Naive thymus-derived CD4-positive, alpha-beta T cell (primary cell): Measurements from ENCODE around the gene TERT. TPM values are rescaled to one million over a fixed set of nuclear protein-coding genes. Genes with fewer than 3 reads are reported as not detected.
"Not testable (repeated sequence)": the region's sequence is repeated elsewhere in the genome, so short reads cannot be mapped to it uniquely, and the experiment has no call there.

ENCODE experiments used
- ATAC-seq: fragments of 150-1000 bp; cut with Tn5 transposase; 2 replicates; pipeline ENCODE4 v1.10.0; 2021; ENCODE audit warnings: mild to moderate bottlenecking, moderate library complexity
- CTCF ChIA-PET: fragments of 350-600 bp; sonication (Branson Sonifier 250); formaldehyde crosslinking; loops from one replicate; lab custom pipeline; 2021; ENCODE audit warnings: antibody characterized with exemption; lab: Charles Lee
- POLR2A ChIA-PET: fragments of 350-600 bp; sonication (Branson Sonifier 250); formaldehyde crosslinking; loops from one replicate; lab custom pipeline; 2021; ENCODE audit warnings: antibody characterized with exemption, inconsistent platforms; lab: Charles Lee
- DNase-seq, 9 donors: peaks; one replicate each; pipeline versions ENCODE4 v3.0.0 to v3.0.0-alpha.2; 2020 to 2022; ENCODE audit warnings: mixed read lengths in 1 of 9
- H3K27ac ChIP-seq: one replicate; pipeline ENCODE4 v1.7.0; 2013; ENCODE audit warnings: mild to moderate bottlenecking, low read depth, low read length, moderate library complexity
- H3K27me3 ChIP-seq, 2 donors: one replicate each; pipeline ENCODE4 v1.7.0; 2013; ENCODE audit warnings: low read length in 2 of 2, mild to moderate bottlenecking in 2 of 2, moderate library complexity in 2 of 2; ENCODE audit not compliant: control insufficient read depth in 2 of 2, insufficient read depth in 2 of 2
- H3K36me3 ChIP-seq, 3 experiments: 1 replicate in 2 of 3; 2 replicates in 1 of 3; pipeline ENCODE4 v1.7.0; 2013; ENCODE audit warnings: low read length in 3 of 3, mild to moderate bottlenecking in 3 of 3, moderate library complexity in 1 of 3; ENCODE audit not compliant: insufficient read depth in 3 of 3, control insufficient read depth in 2 of 3
- H3K4me1 ChIP-seq, 2 donors: one replicate each; pipeline ENCODE4 v1.7.0; 2013; ENCODE audit warnings: low read length in 2 of 2, mild to moderate bottlenecking in 2 of 2, moderate library complexity in 1 of 2; ENCODE audit not compliant: control insufficient read depth in 2 of 2, insufficient read depth in 2 of 2
- H3K4me3 ChIP-seq: 2 replicates; pipeline ENCODE4 v1.7.0; 2013; ENCODE audit warnings: mild to moderate bottlenecking, low read length
- H3K9me3 ChIP-seq, 3 experiments: 1 replicate in 2 of 3; 2 replicates in 1 of 3; pipeline ENCODE4 v1.7.0; 2013; ENCODE audit warnings: low read length in 3 of 3; ENCODE audit not compliant: control insufficient read depth in 2 of 3
- H3K27ac Mint-ChIP-seq, 9 donors: one replicate each; pipeline ENCODE4 v1.8.0; 2020 to 2022; ENCODE audit warnings: mixed read lengths in 9 of 9, mild to moderate bottlenecking in 8 of 9, moderate library complexity in 5 of 9, inconsistent platforms in 2 of 9
- H3K27me3 Mint-ChIP-seq, 5 donors: one replicate each; pipeline ENCODE4 v1.8.0; 2021 to 2022; ENCODE audit warnings: mixed read lengths in 5 of 5, mild to moderate bottlenecking in 1 of 5
- H3K36me3 Mint-ChIP-seq, 5 donors: one replicate each; pipeline ENCODE4 v1.8.0; 2020 to 2022; ENCODE audit warnings: mixed read lengths in 5 of 5, mild to moderate bottlenecking in 3 of 5, inconsistent platforms in 1 of 5
- H3K4me1 Mint-ChIP-seq, 7 donors: one replicate each; pipeline ENCODE4 v1.8.0; 2020 to 2022; ENCODE audit warnings: mixed read lengths in 7 of 7, mild to moderate bottlenecking in 3 of 7, inconsistent platforms in 1 of 7
- H3K4me3 Mint-ChIP-seq, 10 donors: one replicate each; pipeline ENCODE4 v1.8.0; 2020 to 2022; ENCODE audit warnings: mild to moderate bottlenecking in 10 of 10, mixed read lengths in 10 of 10, moderate library complexity in 6 of 10, inconsistent platforms in 2 of 10
- H3K9me3 Mint-ChIP-seq, 11 donors: one replicate each; pipeline ENCODE4 v1.8.0; 2020 to 2022; ENCODE audit warnings: mixed read lengths in 11 of 11, mild to moderate bottlenecking in 4 of 11, inconsistent platforms in 1 of 11, moderate library complexity in 1 of 11
- intact Hi-C, 2 donors: fragments of 100-400 bp; cut with micrococcal nuclease; formaldehyde crosslinking; loops; one replicate each; pipeline ENCODE4 v1.15.1; 2023
- polyA plus RNA-seq, 2 donors: library from polyadenylated mRNA; unstranded; fragments of 300-500 nt; fragmentation: Illumina TruSeq; gene quantifications; one replicate each; pipeline ENCODE4 v1.2.3, GENCODE V29; 2021
- total RNA-seq, 6 experiments: library from RNA in 5 of 6; stranded (reverse) in 5 of 6; gene quantifications; 1 replicate in 5 of 6; 2 replicates in 1 of 6; pipeline ENCODE4 v1.2.3 and lab custom pipeline; 2021 to 2026

The TERT gene
- total and polyA plus RNA-seq, 7 experiments from 2014 or later: 0.13 to 3.3 (median 1.3) TPM; not detected in 1

GRCh38 chr5:1231354-1231905 is 63.4 kb downstream of the TERT start:
- Histone ChIP-seq H3K27me3 (no peaks in the 10 kb centered on the region), H3K27ac (no peak overlapping the region), H3K4me3 (no peak overlapping the region), H3K36me3 (no peaks in the 10 kb centered on the region), H3K9me3 (peaks cover 0 to 15% (median 0%) of the 10 kb centered on the region in 3 experiments), H3K4me1 (no peaks in the 10 kb centered on the region)
- no peak overlapping the region for H3K4me3 Mint-ChIP-seq
- ChIA-PET POLR2A (no interaction called here), CTCF (interaction anchor here (0.7 kb wide), 1 partner anchor 111 kb away, joined by 3 read pairs; no protein-coding TSS in a partner anchor)
- DNase-seq (no peak), ATAC-seq (no peak)
- intact Hi-C loops: no loop called here
- H3K36me3 Mint-ChIP-seq: peaks cover 0 to 6% (median 4%) of the 10 kb centered on the region in 5 donors
- H3K27ac Mint-ChIP-seq: no peak overlapping the region
- H3K4me1 Mint-ChIP-seq: peaks cover 0 to 11% (median 6%) of the 10 kb centered on the region in 7 donors
- H3K9me3 Mint-ChIP-seq: peaks cover 6 to 11% (median 8%) of the 10 kb centered on the region in 11 donors
- H3K27me3 Mint-ChIP-seq: peaks cover 0 to 17% (median 7%) of the 10 kb centered on the region in 5 donors

GRCh38 chr5:1230551-1230950 is 64.3 kb downstream of the TERT start:
- H3K4me1 Mint-ChIP-seq: peaks cover 0 to 11% (median 6%) of the 10 kb centered on the region in 7 donors
- Histone ChIP-seq H3K4me1 (no peaks in the 10 kb centered on the region), H3K4me3 (no peak overlapping the region), H3K27me3 (no peaks in the 10 kb centered on the region), H3K36me3 (no peaks in the 10 kb centered on the region), H3K9me3 (peaks cover 0 to 7% (median 0%) of the 10 kb centered on the region in 3 experiments), H3K27ac (no peak overlapping the region)
- H3K27ac Mint-ChIP-seq: peak overlapping the region in 1 of 9 donors; percentile 16
- H3K36me3 Mint-ChIP-seq: no peaks in the 10 kb centered on the region
- H3K4me3 Mint-ChIP-seq: no peak overlapping the region
- ChIA-PET POLR2A (no interaction called here), CTCF (no interaction called here)
- no peak for ATAC-seq
- H3K27me3 Mint-ChIP-seq: peaks cover 0 to 17% (median 7%) of the 10 kb centered on the region in 5 donors
- peaks cover 0 to 2% (median 2%) of the 10 kb centered on the region in 11 donors for H3K9me3 Mint-ChIP-seq
- intact Hi-C loops: no loop called here
- DNase-seq: no peak

GRCh38 chr5:1229822-1230221 is 65.0 kb downstream of the TERT start:
- no peak for DNase-seq
- CTCF ChIA-PET: no interaction called here
- POLR2A ChIA-PET: no interaction called here
- Mint-ChIP-seq H3K9me3 (no peaks in the 10 kb centered on the region), H3K4me1 (peaks cover 0 to 11% (median 6%) of the 10 kb centered on the region in 7 donors), H3K27ac (no peak overlapping the region), H3K4me3 (no peak overlapping the region), H3K27me3 (peaks cover 0 to 17% (median 7%) of the 10 kb centered on the region in 5 donors), H3K36me3 (no peaks in the 10 kb centered on the region)
- Histone ChIP-seq H3K27ac (no peak overlapping the region), H3K4me1 (no peaks in the 10 kb centered on the region), H3K36me3 (no peaks in the 10 kb centered on the region), H3K9me3 (no peaks in the 10 kb centered on the region), H3K4me3 (no peak overlapping the region), H3K27me3 (no peaks in the 10 kb centered on the region)
- intact Hi-C loops: no loop called here
- ATAC-seq: peak; percentile 16

- ATAC-seq, H3K27ac ChIP-seq, H3K4me3 ChIP-seq, H3K27ac Mint-ChIP-seq, CTCF ChIA-PET, H3K9me3 ChIP-seq, H3K27me3 ChIP-seq, POLR2A ChIA-PET, H3K36me3 ChIP-seq, DNase-seq, H3K4me1 ChIP-seq, intact Hi-C loops, H3K9me3 Mint-ChIP-seq, H3K36me3 Mint-ChIP-seq: not testable (repeated sequence)
- peaks cover 0 to 11% (median 6%) of the 10 kb centered on the region in 7 donors for H3K4me1 Mint-ChIP-seq
- H3K27me3 Mint-ChIP-seq: peaks cover 0 to 17% (median 7%) of the 10 kb centered on the region in 5 donors
- H3K4me3 Mint-ChIP-seq: peak overlapping the region in 2 of 10 donors; percentile 15 to 44
Measured at GRCh38 chr5:1229023-1229422, 65.8 kb downstream of the TERT start.

GRCh38 chr5:1228120-1228519 is 66.7 kb downstream of the TERT start:
- H3K4me1 ChIP-seq: no peaks in the 10 kb centered on the region
- H3K36me3 Mint-ChIP-seq: no peaks in the 10 kb centered on the region
- no peak overlapping the region for H3K4me3 Mint-ChIP-seq
- DNase-seq: no peak
- H3K36me3 ChIP-seq: no peaks in the 10 kb centered on the region
- H3K27me3 Mint-ChIP-seq: peaks cover 0 to 17% (median 7%) of the 10 kb centered on the region in 5 donors
- H3K27me3 ChIP-seq: no peaks in the 10 kb centered on the region
- CTCF ChIA-PET: interaction anchor here (1.4 kb wide), 1 partner anchor 10 kb away, joined by 4 read pairs; no protein-coding TSS in a partner anchor
- H3K4me1 Mint-ChIP-seq: peaks cover 0 to 11% (median 6%) of the 10 kb centered on the region in 7 donors
- H3K27ac ChIP-seq: no peak overlapping the region
- intact Hi-C loops: no loop called here
- ATAC-seq: no peak
- no peaks in the 10 kb centered on the region for H3K9me3 ChIP-seq
- H3K9me3 Mint-ChIP-seq: no peaks in the 10 kb centered on the region
- H3K4me3 ChIP-seq: no peak overlapping the region
- POLR2A ChIA-PET: no interaction called here
- H3K27ac Mint-ChIP-seq: no peak overlapping the region

- no peak for ATAC-seq
- H3K9me3 Mint-ChIP-seq: no peaks in the 10 kb centered on the region
- CTCF ChIA-PET: interaction anchor here (0.5 to 1.4 kb wide), 2 partner anchors 9 to 788 kb away, joined by 3 to 4 read pairs; no protein-coding TSS in a partner anchor
- Histone ChIP-seq H3K4me3 (no peak overlapping the region), H3K27ac (no peak overlapping the region), H3K27me3 (no peaks in the 10 kb centered on the region), H3K9me3 (no peaks in the 10 kb centered on the region), H3K4me1 (no peaks in the 10 kb centered on the region), H3K36me3 (no peaks in the 10 kb centered on the region)
- H3K36me3 Mint-ChIP-seq: no peaks in the 10 kb centered on the region
- peak overlapping the region in 1 of 10 donors; percentile 4 for H3K4me3 Mint-ChIP-seq
- H3K27me3 Mint-ChIP-seq: peaks cover 0 to 17% (median 7%) of the 10 kb centered on the region in 5 donors
- intact Hi-C loops: no loop called here
- POLR2A ChIA-PET: no interaction called here
- peaks cover 0 to 11% (median 6%) of the 10 kb centered on the region in 7 donors for H3K4me1 Mint-ChIP-seq
- H3K27ac Mint-ChIP-seq: no peak overlapping the region
- no peak for DNase-seq
Measured at GRCh38 chr5:1227667-1228066, 67.2 kb downstream of the TERT start.
